ENCODE data around the gene DOCK2.

DOCK2 gene

GRCh38 chr5:169716287-169716686, 79.2 kb downstream of the DOCK2 start:
- no peak for DNase-seq (ENCODE audit: low spot score)
- CTCF ChIA-PET: no interaction called here
- no peak overlapping the region for H3K27ac ChIP-seq
- POLR2A ChIA-PET (ENCODE audit: low non-redundant PET): no interaction called here
- no peak for TF ChIP-seq CTCF (conservative IDR thresholded peaks at IDR 0.05; ENCODE audit: low read depth)

GRCh38 chr5:169717288-169717687, 80.2 kb downstream of the DOCK2 start:
- peak overlapping the region; percentile 81 for H3K27ac ChIP-seq
- DNase-seq (ENCODE audit: low spot score): peak; percentile 97
- POLR2A ChIA-PET (ENCODE audit: low non-redundant PET): no interaction called here
- TF ChIP-seq CTCF (conservative IDR thresholded peaks at IDR 0.05; ENCODE audit: low read depth): no peak
- CTCF ChIA-PET: interaction anchor here (1.1 to 1.2 kb wide), 2 partner anchors 15 to 263 kb away, joined by 4 read pairs; partner anchors contain the start of gene INSYN2B

GRCh38 chr5:169719360-169720314, 82.6 kb downstream of the DOCK2 start:
- no peak overlapping the region for H3K27ac ChIP-seq
- TF ChIP-seq CTCF (conservative IDR thresholded peaks at IDR 0.05; ENCODE audit: low read depth): no peak
- ChIA-PET POLR2A (ENCODE audit: low non-redundant PET) (no interaction called here), CTCF (interaction anchor here (1.4 kb wide), 1 partner anchor 18 kb away, joined by 4 read pairs; no protein-coding TSS in a partner anchor)
- DNase-seq (ENCODE audit: low spot score): no peak

GRCh38 chr5:169721771-169722170, 84.7 kb downstream of the DOCK2 start:
- H3K27ac ChIP-seq: no peak overlapping the region
- ChIA-PET CTCF (no interaction called here), POLR2A (ENCODE audit: low non-redundant PET) (interaction anchor here (0.6 kb wide), 1 partner anchor 586 kb away, joined by 3 read pairs; no protein-coding TSS in a partner anchor)
- TF ChIP-seq CTCF (conservative IDR thresholded peaks at IDR 0.05; ENCODE audit: low read depth): no peak
- no peak for DNase-seq (ENCODE audit: low spot score)

GRCh38 chr5:169723103-169723831, 86.2 kb downstream of the DOCK2 start:
- no peak for TF ChIP-seq CTCF (conservative IDR thresholded peaks at IDR 0.05; ENCODE audit: low read depth)
- CTCF ChIA-PET: interaction anchor here (0.6 to 0.8 kb wide), 3 partner anchors 21 to 175 kb away, joined by 3 to 7 read pairs (median 3); no protein-coding TSS in a partner anchor
- POLR2A ChIA-PET (ENCODE audit: low non-redundant PET): no interaction called here
- DNase-seq (ENCODE audit: low spot score): no peak
- no peak overlapping the region for H3K27ac ChIP-seq
